Measurements from ENCODE around the gene DPP10. TPM values are rescaled to one million over a fixed set of nuclear protein-coding genes. Genes with fewer than 3 reads are reported as not detected.

The DPP10 gene
- total and polyA plus RNA-seq, 2 of the 13 experiments (the other 11 are each of a cell fraction or from before 2014, with no cell fraction given) = 0.95 to 1.7 TPM

DNA sequence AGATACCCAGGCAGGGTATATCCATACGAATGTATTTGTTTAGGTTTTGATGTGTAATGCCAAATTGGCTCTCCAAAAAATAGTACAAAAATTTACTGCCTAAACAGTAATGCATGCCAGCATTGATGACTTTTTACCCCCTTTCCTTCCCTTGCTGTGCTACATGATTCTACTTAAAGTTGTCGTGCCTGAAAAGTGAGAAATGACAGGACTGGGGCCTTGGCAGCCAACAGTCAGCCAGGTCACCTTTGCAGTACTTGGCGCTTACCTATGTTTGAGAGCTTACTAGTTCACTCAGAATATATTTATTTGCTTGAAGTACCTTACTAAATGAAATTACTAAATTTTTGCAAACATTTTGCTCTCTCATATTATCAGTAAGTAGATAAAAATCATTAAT is 1329.1 kb downstream of the DPP10 start:
- Histone ChIP-seq H4K20me1 (ENCODE audit: insufficient read depth, low read length) (no peaks in the 10 kb centered on the region), H3K9me3 (ENCODE audit: low read length) (peaks cover 84% of the 10 kb centered on the region), H3K4me1 (ENCODE audit: insufficient read depth, low read length) (no peaks in the 10 kb centered on the region), H3K4me3 (replicated peaks in 1 of 3; ENCODE audit: insufficient read depth in 1 of 3, low read depth in 2 of 3, low read length in 3 of 3) (no peak overlapping the region), H3K9ac (ENCODE audit: insufficient read depth, low read depth, low read length) (no peak overlapping the region), H2AFZ (ENCODE audit: low read length) (no peak overlapping the region), H3K27ac (ENCODE audit: extremely low read length, insufficient read depth, low read length) (no peak overlapping the region), H3K4me2 (ENCODE audit: low read depth, low read length) (no peak overlapping the region), H3K27me3 (ENCODE audit: control insufficient read depth in 1 of 2, insufficient read depth in 2 of 2, low read length in 2 of 2) (no peaks in the 10 kb centered on the region), H3K79me2 (ENCODE audit: insufficient read depth, low read length) (no peaks in the 10 kb centered on the region), H3K36me3 (replicated peaks in 1 of 2; ENCODE audit: control insufficient read depth in 1 of 2, insufficient read depth in 2 of 2, low read length in 2 of 2) (no peaks in the 10 kb centered on the region)
- intact Hi-C loops (cut with micrococcal nuclease; ENCODE audit: unreplicated experiment) (no loop called here), in situ Hi-C loops (cut with HindIII; ENCODE audit: extremely low pct_ligation_motif_present, low pct_unique_long_range_greater_than_20kb) (no loop called here)
- ChIA-PET CTCF (ENCODE audit: low intra/inter-chr PET ratio, low total read pairs) (no interaction called here), POLR2A (no interaction called here)
- 44% methylated on average over 3 of the region's 3 CpGs for WGBS (ENCODE audit: low lambda C conversion rate)
- no TSS peak for BruUV-seq (replicated peaks)
- TF ChIP-seq ZNF260 (CRISPR knock-in tag; IDR thresholded peaks at IDR 0.05; ENCODE audit: borderline replicate concordance, low read depth) = no peak
- no peak for TF ChIP-seq ZMAT3 (CRISPR knock-in tag; conservative IDR thresholded peaks at IDR 0.05)
- TF ChIP-seq ZNF205 (CRISPR knock-in tag; IDR thresholded peaks at IDR 0.05) = no peak
- no peak for TF ChIP-seq AHDC1 (CRISPR knock-in tag; IDR thresholded peaks at IDR 0.05; ENCODE audit: borderline replicate concordance)
- no peak for TF ChIP-seq CCAR2 (optimal IDR thresholded peaks at IDR 0.05; ENCODE audit: low read depth, low read length)
- no peak for TF ChIP-seq ZNF792 (CRISPR knock-in tag; IDR thresholded peaks at IDR 0.05)
- no peak for TF ChIP-seq TGIF2 (CRISPR knock-in tag; IDR thresholded peaks at IDR 0.05)
- TF ChIP-seq, protein P1, sequence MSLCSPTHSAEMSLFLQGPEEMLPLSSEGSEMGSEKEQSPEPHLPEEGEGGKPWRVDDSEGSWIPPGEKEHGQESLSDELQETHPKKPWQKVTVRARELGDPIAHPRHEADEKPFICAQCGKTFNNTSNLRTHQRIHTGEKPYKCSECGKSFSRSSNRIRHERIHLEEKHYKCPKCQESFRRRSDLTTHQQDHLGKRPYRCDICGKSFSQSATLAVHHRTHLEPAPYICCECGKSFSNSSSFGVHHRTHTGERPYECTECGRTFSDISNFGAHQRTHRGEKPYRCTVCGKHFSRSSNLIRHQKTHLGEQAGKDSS (CRISPR knock-in tag; IDR thresholded peaks at IDR 0.05; ENCODE audit: borderline replicate concordance, low read depth) = no peak
- TF ChIP-seq ZNF282 (IDR thresholded peaks at IDR 0.05; ENCODE audit: partially characterized antibody) = no peak
- no peak for TF ChIP-seq ZNF451 (CRISPR knock-in tag; IDR thresholded peaks at IDR 0.05)
- no peak for TF ChIP-seq GPBP1L1 (CRISPR knock-in tag; IDR thresholded peaks at IDR 0.05)
- TF ChIP-seq ZNF354B (CRISPR knock-in tag; IDR thresholded peaks at IDR 0.05) = no peak
- DNase-seq (ENCODE audit: low spot score) (no peak), ATAC-seq (no peak), FAIRE-seq (no peak)

Measured in HepG2 (cell line).